Psoas muscle (tissue), 8 donors: ENCODE results near the gene DAB1. TPM values are rescaled to one million over a fixed set of nuclear protein-coding genes. Genes with fewer than 3 reads are reported as not detected.

Source experiments
- ATAC-seq, 4 donors: fragments of 200-7000 bp; cut with Tn5 transposase; one replicate each; pipeline ENCODE4 v1.9.1; 2020; ENCODE audit warnings: moderate library complexity in 3 of 4, mild to moderate bottlenecking in 2 of 4
- DNase-seq, 2 donors: peaks; one replicate each; pipeline ENCODE4 v3.0.0-alpha.2; 2020
- H3K27ac ChIP-seq: fragments of 200-600 bp; one replicate; pipeline ENCODE4 v1.8.0; 2022
- H3K27me3 ChIP-seq, 3 donors: fragments of 200-600 bp in 1 of 3; one replicate each; pipeline versions ENCODE4 v1.6.1 to v1.8.0; 2013 to 2022; ENCODE audit warnings: low read length in 2 of 3, mild to moderate bottlenecking in 2 of 3, moderate library complexity in 1 of 3; ENCODE audit not compliant: insufficient read depth in 3 of 3
- H3K36me3 ChIP-seq, 2 donors: fragments of 200-600 bp in 1 of 2; one replicate each; pipeline versions ENCODE4 v1.6.1 to v1.8.0; 2013 to 2022; ENCODE audit warnings: low read depth in 1 of 2, mild to moderate bottlenecking in 1 of 2, moderate library complexity in 1 of 2; ENCODE audit not compliant: insufficient read depth in 1 of 2
- H3K4me1 ChIP-seq: fragments of 200-600 bp; one replicate; pipeline ENCODE4 v1.8.0; 2022
- H3K4me3 ChIP-seq: fragments of 200-600 bp; one replicate; pipeline ENCODE4 v1.8.0; 2022; ENCODE audit warnings: mild to moderate bottlenecking
- H3K9me3 ChIP-seq: fragments of 200-600 bp; one replicate; pipeline ENCODE4 v1.8.0; 2022
- CTCF ChIP-seq: fragments of 200-600 bp; IDR thresholded peaks from one replicate; pipeline ENCODE4 v1.8.0; 2022; ENCODE audit warnings: antibody characterized with exemption
- WGBS, 3 donors: extraction: QIAGEN DNeasy Blood & Tissue Kit; methylation state at CpG; one replicate each; pipeline versions ENCODE4 v1.1.6 to v1.1.7; 2013; 5-methylcytosine and 5-hydroxymethylcytosine counted together
- intact Hi-C, 2 donors: fragments of 100-400 bp; cut with DNase I; formaldehyde crosslinking; loops; one replicate each; pipeline versions ENCODE4 v1.11.0 to v1.14.2; 2022
- polyA plus RNA-seq, 3 donors: library from polyadenylated mRNA; stranded (reverse); fragments of 200-250 nt; gene quantifications; one replicate each; pipeline ENCODE4 v1.2.3, GENCODE V29; 2013
- total RNA-seq, 4 donors: library from RNA; stranded (reverse); fragmentation: NEBNext Ultra II Directional in 2 of 4; extraction: Animal tissue kit (Norgen Biotek cat#: 25700) in 2 of 4; gene quantifications; one replicate each; pipeline versions ENCODE4 v1.2.1 to v1.2.4, GENCODE V29; 2021 to 2023
- donor health status: healthy with polysubstance abuse.
- donor health status: DM: no; HTN: no; CAD: no; lungs with moderate emphysema.
- donor health status: Bipolar disorder and iron deficiency.
- donor health status: healthy.
- donor health status: DM: yes; HTN: yes; CAD: no.
- donor health status: DM: no; HTN: no; CAD: no.
- donor health status: DM: no; HTN: no; CAD: no.
- donor health status: DM: yes; HTN: yes; CAD: no.

DAB1 gene
- total and polyA plus RNA-seq, 7 donors, result 0.04 to 0.28 (median 0.09) TPM; not detected in 1

- Histone ChIP-seq H3K27me3 (no peaks in the 10 kb centered on the region), H3K27ac (no peak overlapping the region), H3K4me3 (no peak overlapping the region), H3K36me3 (no peaks in the 10 kb centered on the region), H3K4me1 (no peaks in the 10 kb centered on the region), H3K9me3 (no peaks in the 10 kb centered on the region)
- DNase-seq (no peak), ATAC-seq (no peak)
- no peak for TF ChIP-seq CTCF
- intact Hi-C loops, result no loop called here
- 63 to 82% (median 72%) methylated on average over 6 of the region's 6 CpGs for WGBS, 3 donors
Measured at GRCh38 chr1:56983484-56983883, 440.4 kb downstream of the DAB1 start.

- no peak overlapping the region for H3K4me3 ChIP-seq
- DNase-seq (no peak), ATAC-seq (no peak)
- WGBS, 3 donors, result 14 to 20% (median 15%) methylated on average over 4 of the region's 4 CpGs
- H3K27me3 ChIP-seq, result no peaks in the 10 kb centered on the region
- intact Hi-C loops, result no loop called here
- H3K27ac ChIP-seq, result no peak overlapping the region
- no peaks in the 10 kb centered on the region for H3K9me3 ChIP-seq
- H3K36me3 ChIP-seq, result no peaks in the 10 kb centered on the region
- H3K4me1 ChIP-seq, result no peaks in the 10 kb centered on the region
- no peak for TF ChIP-seq CTCF
Measured at GRCh38 chr1:56979986-56980755, 443.7 kb downstream of the DAB1 start.

GRCh38 chr1:56978819-56979218 lies 445.0 kb downstream of the DAB1 start:
- no peak overlapping the region for H3K4me3 ChIP-seq
- no peaks in the 10 kb centered on the region for H3K9me3 ChIP-seq
- no peak for DNase-seq
- H3K27ac ChIP-seq, result no peak overlapping the region
- no peaks in the 10 kb centered on the region for H3K36me3 ChIP-seq
- TF ChIP-seq CTCF, result no peak
- intact Hi-C loops, result no loop called here
- no peak for ATAC-seq
- 72 to 85% (median 80%) methylated on average over 5 of the region's 5 CpGs for WGBS, 3 donors
- no peaks in the 10 kb centered on the region for H3K4me1 ChIP-seq
- no peaks in the 10 kb centered on the region for H3K27me3 ChIP-seq

GRCh38 chr1:56977910-56978309 lies 445.9 kb downstream of the DAB1 start:
- H3K4me1 ChIP-seq, result no peaks in the 10 kb centered on the region
- DNase-seq (no peak), ATAC-seq (no peak)
- H3K9me3 ChIP-seq, result no peaks in the 10 kb centered on the region
- no peak overlapping the region for H3K4me3 ChIP-seq
- H3K27ac ChIP-seq, result no peak overlapping the region
- TF ChIP-seq CTCF, result no peak
- no peaks in the 10 kb centered on the region for H3K27me3 ChIP-seq
- intact Hi-C loops, result no loop called here
- H3K36me3 ChIP-seq, result no peaks in the 10 kb centered on the region
- 64 to 81% (median 70%) methylated on average over 4 of the region's 4 CpGs for WGBS, 3 donors

- Histone ChIP-seq H3K27me3 (no peaks in the 10 kb centered on the region), H3K4me3 (no peak overlapping the region), H3K36me3 (no peaks in the 10 kb centered on the region), H3K4me1 (no peaks in the 10 kb centered on the region), H3K9me3 (no peaks in the 10 kb centered on the region), H3K27ac (no peak overlapping the region)
- WGBS, 3 donors, result 68 to 78% (median 70%) methylated on average over 4 of the region's 4 CpGs
- intact Hi-C loops, result no loop called here
- DNase-seq, result no peak
- no peak for ATAC-seq
- no peak for TF ChIP-seq CTCF
Measured at GRCh38 chr1:56975446-56975845, 448.4 kb downstream of the DAB1 start.
